HG03175 (cell line): ENCODE measurements around the gene KCNJ9.
A peak's percentile ranks its signal among the peaks of the same experiment; 100 is the strongest.

Source experiments
- ATAC-seq: cut with Tn5 transposase; IDR thresholded peaks from one replicate; pipeline ENCODE4 v1.9.1; 2021; ENCODE audit warnings: mild to moderate bottlenecking, moderate library complexity; ENCODE audit not compliant: unreplicated experiment

Gene KCNJ9

GRCh38 chr1:160064746-160065145 lies 16.6 kb upstream of the KCNJ9 start:
- no peak for ATAC-seq

DNA sequence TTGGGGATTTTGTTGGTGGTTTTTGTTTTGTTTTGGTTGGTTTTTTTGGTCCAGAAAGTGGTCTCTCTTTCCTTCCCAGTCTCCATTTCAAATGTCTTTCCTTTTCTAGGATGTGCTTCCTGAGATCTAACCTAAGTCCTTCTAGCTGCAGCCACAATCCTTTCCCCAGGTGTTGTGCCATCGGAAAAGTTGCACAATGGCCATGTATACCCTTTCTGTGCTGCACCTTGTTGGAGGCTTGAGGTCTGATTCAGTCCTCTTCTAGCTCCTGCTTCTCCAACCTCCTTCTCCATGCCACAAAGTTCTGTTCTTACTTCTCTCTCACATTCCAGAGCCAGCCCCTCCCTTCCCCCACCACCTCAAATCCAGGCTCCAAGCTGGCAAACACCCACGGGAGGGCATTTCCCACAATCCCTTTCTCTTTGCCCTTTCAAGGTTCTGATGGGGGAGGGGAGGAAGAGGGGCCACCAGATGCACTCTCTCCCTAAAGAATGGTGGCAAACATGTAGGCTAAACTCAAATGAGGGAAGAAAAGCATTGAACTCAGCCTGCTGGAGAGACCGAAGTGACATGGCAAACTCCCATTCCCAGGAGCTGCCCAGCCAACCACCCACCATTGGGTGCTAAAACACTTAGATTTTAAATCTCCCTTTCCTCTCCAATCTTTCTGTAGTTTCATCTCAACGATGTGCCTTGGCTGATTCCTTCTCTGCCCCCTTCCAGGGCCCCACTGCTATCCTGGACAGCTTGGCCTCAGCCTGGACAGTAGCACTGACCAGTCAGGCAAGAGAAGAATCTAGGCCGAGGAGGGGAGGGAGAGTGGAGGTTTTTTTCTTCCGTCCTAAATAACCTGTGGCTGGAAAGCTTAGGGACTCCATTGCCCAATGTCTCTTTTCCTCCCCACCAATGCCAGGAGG lies 14.3 kb upstream of the KCNJ9 start:
- no peak for ATAC-seq

GRCh38 chr1:160068225-160068624 lies 13.1 kb upstream of the KCNJ9 start:
- ATAC-seq: no peak

DNA sequence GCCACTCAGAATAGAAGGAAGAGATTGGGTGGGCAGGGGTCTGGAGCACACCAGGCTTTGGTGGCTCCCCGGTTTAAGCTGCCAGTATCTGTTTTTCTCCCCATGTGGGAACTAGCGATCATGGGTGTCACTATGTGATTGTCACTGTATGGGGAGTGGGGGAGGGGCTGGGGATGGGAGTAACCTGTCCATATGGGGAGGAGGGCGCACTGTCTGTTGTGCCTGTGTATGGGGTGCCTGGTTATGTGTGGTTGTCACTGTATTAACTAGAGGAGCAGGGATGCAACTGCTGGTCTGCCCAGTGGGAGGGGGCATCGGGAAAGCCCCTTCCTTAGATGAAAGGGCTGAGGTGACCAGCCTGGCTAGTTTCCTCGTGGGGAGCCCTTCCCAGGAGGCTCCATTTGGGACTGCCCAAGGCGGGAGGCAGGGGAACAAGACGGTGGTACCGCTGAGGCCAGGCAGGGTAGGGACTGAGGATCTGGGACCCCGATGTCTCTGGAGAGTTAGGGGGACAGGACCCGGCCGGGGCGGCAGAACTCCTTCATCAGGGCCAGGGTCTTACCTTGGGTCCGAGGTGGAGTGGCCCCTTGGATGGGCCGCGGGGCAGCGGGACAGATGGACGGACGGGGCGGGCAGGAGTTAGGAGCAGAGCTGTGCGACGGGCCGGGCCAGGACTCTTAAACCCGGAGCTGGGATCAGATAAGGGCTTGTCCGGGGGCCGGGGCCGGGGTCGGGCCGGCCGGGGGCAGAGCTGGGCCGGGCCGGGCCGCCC lies 11.7 kb upstream of the KCNJ9 start, which contains the start of gene KCNJ10:
Gene KCNJ10, minus strand, starts transcription at position 701 of the 772 bp plus-strand sequence. CDS start 27,628 bp downstream, outside the sequence.
- ATAC-seq: no peak

DNA sequence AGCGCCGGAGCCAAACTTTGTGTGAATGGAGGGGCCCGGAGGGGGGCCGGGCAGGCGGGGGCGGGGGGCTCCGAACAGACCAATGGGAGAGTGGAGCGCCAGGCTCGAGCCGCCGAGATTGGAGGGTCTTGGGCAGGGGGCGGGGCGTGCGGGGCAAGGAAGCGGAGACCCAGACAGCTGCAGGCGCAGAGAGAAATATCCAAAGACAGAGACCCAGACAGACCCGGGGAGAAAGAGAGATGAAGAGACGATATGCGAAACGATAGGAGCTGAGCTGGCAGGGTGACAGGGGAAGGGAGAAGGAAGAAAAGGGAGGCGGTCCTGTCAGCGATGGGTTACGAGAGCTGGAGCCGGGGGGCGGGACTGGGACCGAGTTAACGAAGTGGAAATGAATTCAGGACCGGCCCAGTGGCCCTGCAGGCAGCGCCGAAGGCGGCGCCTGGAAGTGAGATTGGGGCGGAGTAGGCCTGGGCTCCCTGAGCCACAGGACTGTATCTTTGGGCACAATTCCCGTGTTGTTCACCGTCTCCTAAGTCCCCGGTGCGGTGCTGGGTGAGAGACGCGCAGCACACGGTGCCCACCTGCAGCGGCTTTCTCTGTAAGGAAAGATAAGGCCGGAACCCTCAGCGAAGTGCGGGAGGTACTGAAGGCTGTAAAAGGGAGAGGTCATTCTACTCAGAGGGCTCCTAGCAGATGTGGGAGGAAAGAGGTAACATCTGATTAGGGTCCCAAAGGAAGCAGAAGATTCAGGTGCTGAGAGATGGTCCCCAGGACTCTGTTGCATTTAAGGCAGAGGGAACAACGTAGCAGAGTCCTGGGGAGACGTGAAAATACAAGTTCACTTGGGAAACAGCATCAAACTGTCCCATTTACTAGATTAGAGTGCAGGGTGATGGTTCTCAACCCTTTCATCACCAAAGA lies 10.8 kb upstream of the KCNJ9 start:
- ATAC-seq: no peak

DNA sequence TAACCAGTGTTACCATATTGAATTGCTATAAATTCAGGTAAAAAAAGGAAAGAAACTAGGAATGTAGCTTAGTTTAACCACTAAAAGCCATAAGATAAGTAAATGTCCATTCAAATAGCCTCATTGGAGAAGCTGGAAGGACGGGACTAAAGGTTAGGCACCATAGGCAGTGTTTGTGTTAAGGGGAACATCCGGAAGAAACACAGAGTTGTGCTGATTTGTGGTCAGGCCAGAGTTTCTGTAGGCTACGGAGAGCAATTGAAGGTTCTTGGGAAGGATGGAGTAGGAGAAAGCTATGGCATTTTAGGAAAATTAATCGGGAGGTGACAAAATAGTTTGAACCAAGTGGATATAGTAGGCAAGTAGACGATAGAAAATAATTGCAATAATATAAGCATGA lies 10.0 kb upstream of the KCNJ9 start:
- ATAC-seq: no peak

DNA sequence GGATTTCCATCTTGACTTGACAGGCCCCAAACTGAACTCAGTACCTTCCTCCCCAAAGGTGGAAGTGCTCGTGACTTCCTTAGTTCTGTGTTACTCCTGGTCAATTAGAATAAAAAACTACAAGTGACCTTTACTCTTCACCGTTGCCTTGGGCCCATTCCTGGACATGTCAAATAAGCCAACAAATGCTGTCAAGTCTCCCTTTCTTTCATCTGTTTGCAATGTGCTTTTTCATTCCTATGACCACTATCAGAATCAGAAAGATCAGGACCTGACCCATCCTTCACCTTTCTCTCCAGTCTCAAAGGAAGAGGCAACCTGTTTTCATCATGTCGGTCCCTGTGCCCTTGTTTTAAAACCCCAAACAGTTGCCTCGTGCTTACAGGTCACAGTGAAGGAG lies 6.5 kb upstream of the KCNJ9 start:
- ATAC-seq: no peak

- no peak for ATAC-seq
Measured at GRCh38 chr1:160075836-160076235, 5.5 kb upstream of the KCNJ9 start.

DNA sequence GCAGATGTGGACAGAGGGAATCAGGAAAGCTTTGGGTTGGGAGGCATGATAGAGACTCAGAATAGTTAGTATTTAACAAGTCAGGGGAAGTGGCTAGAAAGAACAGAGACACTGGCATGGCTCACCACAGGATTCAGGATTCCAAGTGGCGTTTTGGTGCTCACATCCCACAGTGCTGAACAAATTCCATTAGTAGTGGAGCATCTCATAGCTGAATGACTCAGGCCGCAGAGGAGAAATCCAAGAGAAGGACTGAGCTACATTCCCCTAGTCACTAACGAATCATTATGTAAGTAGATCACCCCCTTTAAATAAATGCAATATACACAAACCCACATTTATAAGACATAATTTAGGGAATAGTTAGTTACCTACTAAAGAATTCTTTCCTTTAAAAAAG lies 5.0 kb upstream of the KCNJ9 start:
- ATAC-seq: no peak

GRCh38 chr1:160077486-160077885 lies 3.9 kb upstream of the KCNJ9 start:
- no peak for ATAC-seq

DNA sequence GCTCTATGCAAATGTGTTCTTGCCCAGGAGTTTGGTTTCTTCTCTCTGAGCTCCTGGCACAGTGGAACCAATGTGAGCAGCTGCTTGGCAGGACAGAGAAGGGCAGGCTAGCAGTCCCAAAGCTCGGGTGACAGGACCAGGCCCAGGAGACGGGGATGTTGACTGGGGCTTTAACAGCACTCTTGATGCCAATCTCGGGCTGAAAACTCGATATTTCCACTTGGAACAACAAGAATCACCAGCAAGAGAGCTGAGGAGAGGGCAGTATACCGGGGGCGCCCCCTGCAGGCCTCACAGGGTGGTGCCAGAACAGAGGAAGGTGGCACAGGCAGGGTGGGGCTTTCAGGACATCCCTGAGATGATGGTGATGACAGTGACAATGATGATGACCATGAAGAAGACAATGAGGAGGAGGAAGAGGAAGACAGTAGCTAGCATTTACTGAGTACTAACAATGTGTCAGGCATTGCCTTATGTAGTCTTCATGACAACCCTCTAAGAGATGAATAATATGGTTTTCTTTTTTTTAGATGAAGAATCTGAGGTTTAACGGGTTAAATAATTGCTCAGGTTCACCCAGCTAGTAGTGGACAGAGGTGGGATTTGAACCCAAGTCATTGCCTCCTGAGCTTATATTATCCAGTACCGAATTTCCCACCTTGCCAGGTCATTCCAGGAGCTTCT lies 2.7 kb upstream of the KCNJ9 start:
- peak; percentile 70 for ATAC-seq

DNA sequence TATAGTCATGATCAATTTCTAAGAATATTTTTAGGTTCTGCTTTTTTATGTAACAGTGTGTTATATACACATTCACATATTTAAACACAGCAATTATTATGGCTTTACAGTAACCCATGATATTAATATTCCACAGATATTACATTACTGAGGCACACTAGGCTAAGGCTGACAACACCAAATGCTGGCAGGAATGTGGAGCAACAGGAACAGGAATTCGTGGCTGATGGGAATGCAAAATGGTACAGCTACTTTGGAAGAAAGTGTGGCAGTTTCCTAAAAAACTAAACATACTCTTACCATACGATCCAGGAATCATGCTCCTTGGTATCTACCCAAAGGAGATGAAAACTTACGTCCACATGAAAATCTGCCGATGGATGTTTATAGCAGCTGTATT lies 1.9 kb upstream of the KCNJ9 start:
- no peak for ATAC-seq

DNA sequence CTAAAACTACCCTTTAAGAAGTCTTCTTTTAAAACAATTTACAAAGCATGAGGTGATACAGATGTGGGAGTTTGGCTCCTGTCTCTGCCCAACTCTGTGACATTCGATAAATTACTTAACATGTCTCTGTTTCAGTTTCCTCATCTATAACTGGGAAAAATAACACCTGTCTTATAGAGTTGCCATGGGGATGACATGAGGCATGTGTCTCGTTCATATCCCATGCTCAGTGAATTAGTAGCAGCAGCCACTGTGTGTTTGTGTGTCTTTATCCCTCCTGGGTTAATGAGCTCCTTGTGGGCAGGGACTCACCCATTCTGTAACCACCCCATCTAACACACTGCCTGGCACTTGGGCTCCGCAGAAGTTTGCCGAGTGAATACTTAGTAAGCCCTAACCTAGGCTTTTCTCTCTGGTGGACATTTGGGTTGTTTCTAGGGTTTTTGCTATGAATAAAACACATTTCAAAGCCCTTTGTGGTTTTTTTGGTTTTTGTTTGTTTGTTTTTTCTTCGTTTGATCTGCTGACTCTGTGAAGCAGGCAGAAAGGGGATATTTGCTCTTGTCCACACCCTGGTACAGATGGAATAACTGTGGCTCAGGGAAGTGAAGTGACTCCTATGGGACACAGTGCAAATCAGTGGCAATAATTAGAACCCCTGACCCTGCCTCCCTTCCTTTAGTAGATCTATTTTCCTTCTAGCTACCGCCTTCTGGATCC lies 797 bp upstream of the KCNJ9 start:
- ATAC-seq: no peak

DNA sequence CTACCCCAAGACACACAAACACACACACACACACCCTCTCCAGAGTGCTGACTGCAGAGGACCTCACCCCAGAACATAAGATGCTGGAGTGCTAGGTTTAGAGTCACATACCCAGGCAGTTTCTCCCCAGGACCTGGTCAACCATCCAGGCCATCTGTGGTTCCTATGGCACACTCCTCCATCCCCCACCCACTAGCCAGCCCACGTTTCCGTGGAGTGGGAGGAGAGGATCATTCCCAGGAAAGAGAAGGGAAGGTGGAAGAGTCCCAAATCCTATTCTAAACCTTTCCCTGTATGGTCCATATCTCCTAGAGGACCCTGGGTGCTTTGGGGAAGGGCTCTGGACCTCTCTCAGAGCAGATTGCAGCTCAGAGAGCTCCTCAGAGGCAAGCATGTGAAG lies 1.1 kb downstream of the KCNJ9 start:
- no peak for ATAC-seq

GRCh38 chr1:160082926-160083325 lies 1.6 kb downstream of the KCNJ9 start:
- no peak for ATAC-seq

DNA sequence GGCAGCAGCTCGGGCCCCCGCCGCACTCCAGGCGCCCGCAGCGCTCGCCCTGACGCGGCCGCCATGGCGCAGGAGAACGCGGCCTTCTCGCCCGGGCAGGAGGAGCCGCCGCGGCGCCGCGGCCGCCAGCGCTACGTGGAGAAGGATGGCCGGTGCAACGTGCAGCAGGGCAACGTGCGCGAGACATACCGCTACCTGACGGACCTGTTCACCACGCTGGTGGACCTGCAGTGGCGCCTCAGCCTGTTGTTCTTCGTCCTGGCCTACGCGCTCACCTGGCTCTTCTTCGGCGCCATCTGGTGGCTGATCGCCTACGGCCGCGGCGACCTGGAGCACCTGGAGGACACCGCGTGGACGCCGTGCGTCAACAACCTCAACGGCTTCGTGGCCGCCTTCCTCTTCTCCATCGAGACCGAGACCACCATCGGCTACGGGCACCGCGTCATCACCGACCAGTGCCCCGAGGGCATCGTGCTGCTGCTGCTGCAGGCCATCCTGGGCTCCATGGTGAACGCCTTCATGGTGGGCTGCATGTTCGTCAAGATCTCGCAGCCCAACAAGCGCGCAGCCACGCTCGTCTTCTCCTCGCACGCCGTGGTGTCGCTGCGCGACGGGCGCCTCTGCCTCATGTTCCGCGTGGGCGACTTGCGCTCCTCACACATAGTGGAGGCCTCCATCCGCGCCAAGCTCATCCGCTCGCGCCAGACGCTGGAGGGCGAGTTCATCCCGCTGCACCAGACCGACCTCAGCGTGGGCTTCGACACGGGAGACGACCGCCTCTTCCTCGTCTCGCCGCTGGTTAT lies 2.8 kb downstream of the KCNJ9 start:
- peak; percentile 65 for ATAC-seq

GRCh38 chr1:160084771-160085321 lies 3.5 kb downstream of the KCNJ9 start:
- no peak for ATAC-seq

GRCh38 chr1:160085686-160086455 lies 4.5 kb downstream of the KCNJ9 start:
- no peak for ATAC-seq
